Cardiac fibroblast (primary cell): ENCODE measurements around the gene HIVEP3.

Experiments used
- DNase-seq, 2 donors: peaks; one replicate each; pipeline versions ENCODE4 v3.0.0 to v3.0.0-alpha.2; 2010; ENCODE audit warnings: low read depth in 2 of 2
- H3K4me3 ChIP-seq, 2 donors: replicated peaks in 1 of 2; 1 replicate in 1 of 2; 2 replicates in 1 of 2; pipeline ENCODE4 v1.5.1; 2011; ENCODE audit warnings: low read depth in 2 of 2, low read length in 2 of 2, mild to moderate bottlenecking in 2 of 2, moderate library complexity in 1 of 2
- CTCF ChIP-seq: IDR thresholded peaks from one replicate; pipeline ENCODE4 v1.5.1; 2011; ENCODE audit warnings: low read depth, mild to moderate bottlenecking, low read length, inconsistent platforms

HIVEP3 gene

DNA sequence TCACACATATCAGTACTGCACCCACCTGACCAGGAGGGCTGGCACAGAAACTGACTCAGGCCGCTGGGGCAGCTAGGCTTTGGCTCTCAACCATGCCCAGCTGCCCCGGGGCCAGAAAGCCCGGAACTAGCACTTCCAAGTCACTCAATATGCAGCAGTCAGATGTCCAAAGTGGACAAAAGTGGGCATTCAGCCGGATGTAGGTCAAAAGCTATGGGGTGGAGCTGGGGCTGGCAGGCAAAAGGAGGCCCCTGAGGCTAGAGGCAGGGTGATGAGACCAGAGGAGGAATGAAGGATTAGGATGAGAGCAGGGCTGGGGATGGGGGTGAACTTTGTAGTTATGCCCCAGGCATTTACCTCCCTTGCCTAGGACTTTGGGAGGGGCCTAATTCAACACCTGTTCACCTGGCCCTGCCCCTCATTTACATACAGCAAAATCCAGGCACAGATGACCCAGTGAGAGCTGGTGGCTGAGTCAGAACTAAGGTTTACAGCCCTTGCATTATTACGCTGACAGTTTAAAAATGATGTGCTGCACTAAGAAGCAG, 403.5 kb downstream of the HIVEP3 start:
- DNase-seq = no peak
- no peak overlapping the region for H3K4me3 ChIP-seq
- TF ChIP-seq CTCF = no peak

DNA sequence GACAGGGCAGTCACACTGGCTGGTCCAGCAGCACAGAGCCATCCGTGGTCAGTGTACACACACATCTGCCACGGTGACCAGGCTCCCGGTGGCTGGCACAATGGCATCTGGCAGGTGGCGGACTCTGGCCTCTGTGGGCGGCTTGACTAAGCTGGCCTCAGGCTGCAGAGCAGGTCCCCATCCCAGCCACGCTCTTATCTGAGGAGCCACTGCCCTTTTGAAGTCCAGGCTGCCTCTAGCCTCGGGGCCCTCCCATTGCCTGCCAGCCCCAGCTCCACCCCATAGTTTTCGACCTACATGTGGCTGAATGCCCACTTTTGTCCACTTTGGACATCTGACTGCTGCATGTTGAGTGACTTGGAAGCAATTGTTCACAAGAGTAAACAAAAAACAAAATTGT, 404.3 kb downstream of the HIVEP3 start:
- no peak for DNase-seq
- TF ChIP-seq CTCF = no peak
- H3K4me3 ChIP-seq = no peak overlapping the region

- H3K4me3 ChIP-seq = no peak overlapping the region
- no peak for DNase-seq
- peak; percentile 53 for TF ChIP-seq CTCF
Observed at GRCh38 chr1:41513383-41513735, 405.4 kb downstream of the HIVEP3 start.

- H3K4me3 ChIP-seq = no peak overlapping the region
- no peak for TF ChIP-seq CTCF
- DNase-seq = no peak
Observed at GRCh38 chr1:41512701-41513382, 405.9 kb downstream of the HIVEP3 start.

DNA sequence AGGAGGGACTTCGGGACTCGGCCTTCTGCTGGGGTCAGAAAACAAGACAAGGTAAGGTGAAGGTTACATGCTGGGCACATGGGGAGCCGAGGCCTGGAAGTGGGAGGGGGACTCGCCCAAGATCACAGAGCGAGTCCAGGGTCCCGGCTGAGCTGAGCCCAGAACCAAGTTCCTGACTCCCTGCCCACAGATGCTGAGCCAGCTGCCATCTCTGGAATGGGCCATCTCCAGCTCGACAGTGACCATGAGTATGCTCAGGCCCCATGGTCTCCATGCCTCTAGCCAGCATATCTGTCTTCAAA, 407.5 kb downstream of the HIVEP3 start:
- H3K4me3 ChIP-seq = no peak overlapping the region
- no peak for DNase-seq
- no peak for TF ChIP-seq CTCF

- H3K4me3 ChIP-seq = no peak overlapping the region
- DNase-seq = no peak
- no peak for TF ChIP-seq CTCF
Observed at GRCh38 chr1:41510531-41511238, 408.0 kb downstream of the HIVEP3 start.

DNA sequence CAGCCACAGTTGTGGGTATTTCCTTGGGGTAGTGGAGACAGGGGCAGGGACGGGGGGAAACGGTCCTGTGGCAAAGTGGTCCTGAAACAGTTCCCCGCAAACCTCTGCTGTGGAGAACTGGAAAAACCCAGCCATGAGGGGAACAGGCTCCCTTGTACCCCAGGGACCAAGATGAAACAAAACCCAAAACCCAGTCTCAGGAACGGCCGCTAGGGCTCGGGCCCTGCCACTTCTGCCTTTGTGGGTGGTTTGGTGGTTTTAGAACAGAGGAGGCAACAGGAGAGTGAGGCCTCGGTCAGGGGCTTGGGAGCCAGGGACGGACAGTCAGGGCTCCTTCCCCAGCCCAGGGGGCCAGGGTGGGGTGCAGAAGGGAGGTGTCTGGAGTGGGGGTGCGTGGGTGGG, 409.5 kb downstream of the HIVEP3 start:
- TF ChIP-seq CTCF = no peak
- H3K4me3 ChIP-seq = no peak overlapping the region
- no peak for DNase-seq
